ENCODE measurements around the gene NXPE2.
"Not testable (repeated sequence)": the region's sequence is repeated elsewhere in the genome, so short reads cannot be mapped to it uniquely, and the experiment has no call there.

Gene NXPE2

GRCh38 chr11:114678125-114679036 is at the start of gene NXPE2:
TSS of gene NXPE2 (plus strand) at chr11:114678527. CDS start at chr11:114678576, 49 bp downstream.
- no peak for DNase-seq

GRCh38 chr11:114631445-114631965 is 46.8 kb upstream of the NXPE2 start:
- not testable (repeated sequence) for DNase-seq

GRCh38 chr11:114639440-114639839 is 38.9 kb upstream of the NXPE2 start:
- not testable (repeated sequence) for DNase-seq

GRCh38 chr11:114650661-114651060 is 27.7 kb upstream of the NXPE2 start:
- no peak for DNase-seq

- no peak for DNase-seq
Measured at GRCh38 chr11:114651145-114651718, 27.1 kb upstream of the NXPE2 start.

- DNase-seq = no peak
Measured at GRCh38 chr11:114653148-114653547, 25.2 kb upstream of the NXPE2 start.

GRCh38 chr11:114664641-114665040 is 13.7 kb upstream of the NXPE2 start:
- no peak for DNase-seq

- DNase-seq = no peak
Measured at GRCh38 chr11:114666760-114667159, 11.6 kb upstream of the NXPE2 start.

- no peak for DNase-seq
Measured at GRCh38 chr11:114668109-114668508, 10.2 kb upstream of the NXPE2 start.

GRCh38 chr11:114673661-114674060 is 4.7 kb upstream of the NXPE2 start:
- DNase-seq = no peak

- no peak for DNase-seq
Measured at GRCh38 chr11:114679505-114679904, 1.2 kb downstream of the NXPE2 start.

- no peak for DNase-seq
Measured at GRCh38 chr11:114683007-114683406, 4.7 kb downstream of the NXPE2 start.

GRCh38 chr11:114684636-114685035 is 6.3 kb downstream of the NXPE2 start:
- DNase-seq = no peak

GRCh38 chr11:114685097-114685496 is 6.8 kb downstream of the NXPE2 start:
- DNase-seq = no peak

- no peak for DNase-seq
Measured at GRCh38 chr11:114705280-114706024, 27.1 kb downstream of the NXPE2 start.

GRCh38 chr11:114709960-114710359 is 31.6 kb downstream of the NXPE2 start:
- DNase-seq = no peak

- DNase-seq = no peak
Measured at GRCh38 chr11:114713756-114714155, 35.4 kb downstream of the NXPE2 start.

- DNase-seq = no peak
Measured at GRCh38 chr11:114719562-114719961, 41.2 kb downstream of the NXPE2 start.

GRCh38 chr11:114724916-114725524 is 46.7 kb downstream of the NXPE2 start:
- DNase-seq = no peak

GRCh38 chr11:114725623-114726022 is 47.3 kb downstream of the NXPE2 start:
- no peak for DNase-seq

GRCh38 chr11:114736806-114737205 is 58.5 kb downstream of the NXPE2 start:
- DNase-seq = no peak

GRCh38 chr11:114738954-114739353 is 60.6 kb downstream of the NXPE2 start:
- peak; percentile 5 for DNase-seq

GRCh38 chr11:114745150-114745671 is 66.9 kb downstream of the NXPE2 start:
- no peak for DNase-seq
